IPS-NIHi7 (cell line): ENCODE data around the gene ZBED5.
A peak's percentile ranks its signal among the peaks of the same experiment; 100 is the strongest.
"Not testable (repeated sequence)": the region's sequence is repeated elsewhere in the genome, so short reads cannot be mapped to it uniquely, and the experiment has no call there.

Experiments
- DNase-seq: peaks from one replicate; pipeline ENCODE4 v3.0.0; 2012; ENCODE audit warnings: mixed read lengths; ENCODE audit errors: extremely low spot score

Gene ZBED5

GRCh38 chr11:10857709-10858438, at the start of gene ZBED5:
ZBED5 (minus strand) TSS chr11:10858053; CDS start chr11:10854945, 3,108 bp downstream.
- DNase-seq = peak; percentile 93

- no peak for DNase-seq
Measured at GRCh38 chr11:10906521-10906920, 48.7 kb upstream of the ZBED5 start.

DNA sequence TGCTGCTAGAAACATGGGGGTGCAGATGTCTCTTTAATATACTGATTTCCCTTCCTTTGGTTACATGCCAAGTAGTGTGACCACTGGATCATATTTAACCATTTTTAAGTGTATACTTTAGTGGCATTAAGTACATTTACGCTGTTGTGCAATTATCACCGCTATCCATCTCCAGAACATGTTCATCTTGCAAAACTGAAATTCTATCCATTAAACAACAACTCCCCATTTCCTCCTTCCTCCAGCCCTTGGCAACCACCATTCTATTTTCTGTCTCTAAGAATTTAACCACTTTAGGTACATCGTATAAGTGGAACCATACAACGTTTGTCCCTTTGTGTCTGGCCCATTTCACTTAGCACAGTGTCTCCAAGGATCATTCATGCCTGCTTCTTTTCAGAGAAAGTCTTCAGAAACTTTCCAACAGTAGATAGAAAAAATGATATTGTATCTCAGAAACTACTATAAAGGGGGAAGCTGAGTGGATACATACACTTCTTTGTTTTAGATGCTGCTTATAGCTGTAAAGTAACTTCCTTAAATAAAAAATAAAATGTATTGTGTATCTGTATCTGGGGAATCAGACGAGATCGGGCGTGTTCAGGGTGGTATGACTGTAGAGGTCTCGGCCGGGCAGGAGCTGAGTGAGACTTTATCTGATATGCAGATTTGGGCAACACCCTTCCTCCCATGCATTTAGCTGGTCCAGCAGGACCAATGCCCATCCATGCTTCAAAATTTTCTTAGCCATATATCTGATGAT, 44.6 kb upstream of the ZBED5 start:
- DNase-seq = no peak

GRCh38 chr11:10900681-10901415, 43.0 kb upstream of the ZBED5 start:
- DNase-seq = no peak

GRCh38 chr11:10899121-10899830, 41.4 kb upstream of the ZBED5 start:
- no peak for DNase-seq

- no peak for DNase-seq
Measured at GRCh38 chr11:10898763-10899025, 40.8 kb upstream of the ZBED5 start.

- no peak for DNase-seq
Measured at GRCh38 chr11:10898003-10898762, 40.3 kb upstream of the ZBED5 start.

- no peak for DNase-seq
Measured at GRCh38 chr11:10897150-10897549, 39.3 kb upstream of the ZBED5 start.

DNA sequence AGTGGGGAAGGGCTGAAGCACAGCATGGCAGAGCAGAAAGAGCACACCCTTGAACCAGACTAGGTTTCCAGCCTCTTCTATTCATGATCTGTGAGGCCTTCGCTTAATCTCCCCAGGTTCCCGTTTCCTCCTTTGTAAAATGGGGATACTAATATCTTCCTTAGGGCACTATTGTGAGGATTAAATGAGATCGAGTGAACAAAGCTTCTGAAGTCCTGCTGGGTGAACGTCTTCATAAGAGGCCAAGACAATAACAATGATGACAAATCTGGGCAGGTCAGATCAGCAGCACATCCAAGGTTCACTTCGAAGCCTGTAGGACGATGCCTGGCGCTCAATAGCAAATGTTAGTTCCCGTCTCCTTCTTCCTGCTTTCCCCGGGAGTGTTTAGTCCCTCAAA, 38.6 kb upstream of the ZBED5 start:
- DNase-seq = no peak

DNA sequence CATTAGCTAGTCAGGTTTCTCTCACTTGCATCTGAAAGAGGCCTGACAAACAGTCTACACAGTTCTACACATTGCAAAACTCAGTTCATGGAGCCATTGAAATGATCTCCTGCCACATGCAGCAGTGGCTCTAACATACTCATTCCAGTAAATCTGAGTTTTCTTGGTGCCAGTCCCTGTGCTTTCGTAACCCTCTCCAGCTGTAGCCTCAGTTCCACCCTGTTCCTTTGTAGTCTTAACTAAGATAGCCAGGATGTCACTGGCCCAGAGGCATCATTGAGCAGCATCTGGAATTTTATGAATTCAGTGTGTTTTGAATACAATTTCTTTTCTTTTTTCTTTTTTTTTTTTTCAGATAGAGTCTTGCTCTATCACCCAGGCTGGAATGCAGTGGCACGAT, 37.4 kb upstream of the ZBED5 start:
- DNase-seq = no peak

GRCh38 chr11:10894666-10895065, 36.8 kb upstream of the ZBED5 start:
- no peak for DNase-seq

- DNase-seq = no peak
Measured at GRCh38 chr11:10893714-10894151, 35.9 kb upstream of the ZBED5 start.

GRCh38 chr11:10892250-10892649, 34.4 kb upstream of the ZBED5 start:
- DNase-seq = no peak

DNA sequence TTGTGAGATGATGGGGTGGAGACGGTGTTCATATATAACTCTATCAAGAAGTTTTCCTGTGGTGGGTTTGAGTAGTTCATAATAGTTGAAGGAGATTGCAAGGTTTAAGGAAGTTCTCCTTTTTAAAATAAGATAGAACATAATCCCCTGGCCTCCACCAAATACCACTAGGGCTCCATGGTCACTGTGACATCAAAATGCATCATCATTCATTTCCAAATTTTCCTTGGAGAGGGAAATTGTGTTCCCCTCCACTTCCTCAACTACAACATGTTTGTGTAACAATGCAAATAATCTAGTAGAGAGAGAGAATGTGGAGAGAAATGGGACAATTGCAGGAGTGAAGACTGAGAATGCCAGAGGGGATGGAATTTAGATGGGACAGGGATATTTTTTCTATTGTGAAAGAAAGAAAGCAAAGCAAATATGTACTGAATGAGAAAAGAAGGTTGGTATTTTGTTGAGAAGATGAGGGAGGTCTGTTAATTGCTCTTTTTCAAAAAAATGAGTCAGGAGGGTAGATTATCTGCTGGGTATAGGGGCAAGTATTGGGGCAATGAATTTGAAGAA, 33.4 kb upstream of the ZBED5 start:
- DNase-seq = no peak

DNA sequence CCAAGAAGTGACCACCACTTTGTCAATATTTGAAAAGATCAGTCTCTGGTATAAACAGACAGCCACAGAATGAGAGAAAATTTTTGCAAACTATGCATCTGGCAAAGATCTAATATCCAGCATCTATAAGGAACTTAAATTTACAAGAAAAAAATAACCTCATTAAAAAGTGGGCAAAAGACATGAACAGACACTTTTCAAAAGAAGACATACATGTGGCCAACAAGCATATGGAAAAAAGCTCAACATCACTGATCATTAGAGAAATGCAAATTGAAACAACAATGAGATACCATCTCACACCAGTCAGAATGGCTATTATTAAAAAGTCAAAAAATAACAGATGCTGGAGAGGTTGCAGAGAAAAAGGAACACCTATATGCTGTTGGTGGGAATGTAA, 32.2 kb upstream of the ZBED5 start:
- DNase-seq = not testable (repeated sequence)

- no peak for DNase-seq
Measured at GRCh38 chr11:10887307-10887706, 29.5 kb upstream of the ZBED5 start.

DNA sequence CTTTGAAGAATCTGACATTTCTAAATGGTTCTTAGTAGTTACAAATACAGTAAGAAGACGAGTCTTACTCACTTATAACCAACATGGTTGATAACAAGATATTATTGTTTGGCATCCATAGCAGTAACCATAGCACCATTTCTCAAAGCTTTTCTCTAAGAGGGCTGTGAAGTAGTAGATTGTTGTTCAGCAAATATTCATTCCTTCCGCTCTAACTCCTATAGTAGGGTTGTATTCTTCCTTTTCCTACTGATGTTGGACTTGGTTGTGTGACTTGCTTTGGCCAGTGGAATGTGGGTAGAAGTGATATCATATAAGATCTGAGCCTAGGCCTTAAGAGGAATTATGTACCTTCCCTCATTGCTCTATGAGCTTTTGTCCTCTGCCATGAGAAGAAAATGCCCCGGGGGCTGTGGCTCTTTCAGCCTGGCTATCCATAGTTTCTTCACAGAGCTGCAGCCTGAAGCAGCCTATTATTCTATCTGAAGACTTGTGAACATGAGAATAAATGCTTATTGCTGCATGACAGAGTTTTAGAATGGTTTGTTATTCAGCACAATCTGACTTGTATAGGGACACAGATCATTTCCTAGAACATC, 28.9 kb upstream of the ZBED5 start:
- no peak for DNase-seq

DNA sequence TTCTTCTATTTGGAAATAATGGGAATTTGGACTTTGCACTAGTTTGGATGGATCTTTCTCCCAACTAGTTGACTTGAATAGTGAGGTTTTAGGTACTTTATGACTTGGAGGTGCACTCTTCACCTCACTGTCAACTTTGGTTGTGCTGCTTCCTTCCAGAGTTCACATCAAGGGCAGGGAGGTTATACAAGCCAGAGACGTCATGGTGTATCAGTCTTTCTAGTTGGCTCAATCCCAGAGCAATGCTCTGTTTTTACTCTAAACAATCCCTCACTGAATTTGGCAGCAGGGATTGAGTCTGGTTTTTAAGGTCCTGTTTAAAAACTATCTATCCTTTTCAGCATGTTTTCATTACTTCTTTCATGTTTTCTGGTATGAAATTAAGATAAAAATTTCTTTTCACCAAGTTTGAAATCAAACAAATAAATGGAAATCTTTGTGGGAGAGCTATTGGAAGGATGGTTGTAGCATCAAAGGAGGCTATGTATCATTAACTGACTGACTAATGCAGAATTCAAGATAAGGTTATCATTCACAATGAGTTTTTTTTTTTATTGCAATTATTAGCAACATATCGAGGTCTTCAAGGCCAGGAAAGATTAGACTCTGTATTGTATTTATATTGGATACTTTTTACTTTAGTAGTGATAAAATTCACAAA, 28.0 kb upstream of the ZBED5 start:
- DNase-seq = no peak

GRCh38 chr11:10884292-10884691, 26.4 kb upstream of the ZBED5 start:
- DNase-seq = not testable (repeated sequence)

DNA sequence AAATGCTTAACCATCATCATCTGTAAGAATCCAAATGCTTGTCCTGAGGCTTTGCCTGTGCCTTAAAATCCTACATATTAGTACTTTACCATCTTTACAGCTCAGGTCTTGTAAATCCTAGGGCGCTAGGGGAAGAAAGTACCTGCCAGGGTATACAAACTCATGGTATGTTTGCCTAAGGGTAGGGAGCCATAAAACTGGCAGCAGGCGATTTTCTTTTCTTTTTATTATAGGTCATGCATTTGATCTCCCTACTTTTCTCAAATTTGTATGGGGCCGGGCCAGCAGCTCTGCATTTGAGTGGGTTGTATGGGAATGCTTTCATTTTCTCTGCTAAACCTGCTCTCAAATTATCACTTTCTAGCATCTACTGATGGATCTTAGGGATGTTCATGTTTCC, 24.0 kb upstream of the ZBED5 start:
- DNase-seq = no peak
